ENCODE results near the gene SOX21.
"Not testable (repeated sequence)": the region's sequence is repeated elsewhere in the genome, so short reads cannot be mapped to it uniquely, and the experiment has no call there.

SOX21 gene

GRCh38 chr13:94712287-94712811, at the start of gene SOX21:
SOX21 (minus strand) TSS chr13:94712545; CDS start chr13:94712049, 496 bp downstream.
- peak; percentile 78 for DNase-seq (ENCODE audit: low spot score)

GRCh38 chr13:94761407-94761806, 49.1 kb upstream of the SOX21 start:
- no peak for DNase-seq (ENCODE audit: low spot score)

GRCh38 chr13:94759120-94759728, 46.9 kb upstream of the SOX21 start:
- no peak for DNase-seq (ENCODE audit: low spot score)

- DNase-seq (ENCODE audit: low spot score) = no peak
These were observed 46.2 kb upstream of the SOX21 start for GRCh38 chr13:94758436-94758960.

- DNase-seq (ENCODE audit: low spot score) = no peak
These were observed 41.0 kb upstream of the SOX21 start for GRCh38 chr13:94753327-94753726.

- no peak for DNase-seq (ENCODE audit: low spot score)
These were observed 36.8 kb upstream of the SOX21 start for GRCh38 chr13:94749162-94749561.

- DNase-seq (ENCODE audit: low spot score) = no peak
These were observed 26.9 kb upstream of the SOX21 start for GRCh38 chr13:94739235-94739634.

GRCh38 chr13:94731028-94731427, 18.7 kb upstream of the SOX21 start:
- DNase-seq (ENCODE audit: low spot score) = no peak

- DNase-seq (ENCODE audit: low spot score) = not testable (repeated sequence)
These were observed 17.6 kb upstream of the SOX21 start for GRCh38 chr13:94729941-94730340.

- DNase-seq (ENCODE audit: low spot score) = no peak
These were observed 14.1 kb upstream of the SOX21 start for GRCh38 chr13:94726425-94726824.

- DNase-seq (ENCODE audit: low spot score) = no peak
These were observed 10.4 kb upstream of the SOX21 start for GRCh38 chr13:94722609-94723345.

GRCh38 chr13:94718697-94719096, 6.4 kb upstream of the SOX21 start:
- not testable (repeated sequence) for DNase-seq (ENCODE audit: low spot score)

- no peak for DNase-seq (ENCODE audit: low spot score)
These were observed 5.6 kb upstream of the SOX21 start for GRCh38 chr13:94717916-94718315.

GRCh38 chr13:94716016-94716415, 3.7 kb upstream of the SOX21 start:
- no peak for DNase-seq (ENCODE audit: low spot score)

GRCh38 chr13:94713561-94714182, 1.3 kb upstream of the SOX21 start:
- peak; percentile 85 for DNase-seq (ENCODE audit: low spot score)

GRCh38 chr13:94712812-94713560, 641 bp upstream of the SOX21 start:
- no peak for DNase-seq (ENCODE audit: low spot score)

GRCh38 chr13:94711561-94712286, 621 bp downstream of the SOX21 start:
- DNase-seq (ENCODE audit: low spot score) = peak; percentile 70

GRCh38 chr13:94710881-94711560, 1.3 kb downstream of the SOX21 start:
- DNase-seq (ENCODE audit: low spot score) = peak; percentile 75

- DNase-seq (ENCODE audit: low spot score) = peak; percentile 61
These were observed 2.1 kb downstream of the SOX21 start for GRCh38 chr13:94710065-94710781.

All from ecto neural progenitor cell (in vitro differentiated cells).